ENCODE measurements around the gene TSPAN9. TPM values are rescaled to one million over a fixed set of nuclear protein-coding genes. Genes with fewer than 3 reads are reported as not detected.

The TSPAN9 gene
- total RNA-seq, 1 experiment from 2014 or later: 13.4 TPM

- Mint-ChIP-seq H3K4me3 (ENCODE audit: unreplicated experiment) (no peak overlapping the region), H3K4me1 (ENCODE audit: insufficient read depth, unreplicated experiment) (peaks cover 5% of the 10 kb centered on the region), H3K36me3 (ENCODE audit: insufficient read depth, unreplicated experiment) (no peaks in the 10 kb centered on the region), H3K9me3 (ENCODE audit: unreplicated experiment) (no peaks in the 10 kb centered on the region), H3K27me3 (ENCODE audit: insufficient read depth, unreplicated experiment) (no peaks in the 10 kb centered on the region), H3K27ac (ENCODE audit: low read depth, unreplicated experiment) (no peak overlapping the region)
- ChIA-PET CTCF (interaction anchor here (1.0 kb wide), 1 partner anchor 217 kb away, joined by 3 read pairs; no protein-coding TSS in a partner anchor), POLR2A (no interaction called here)
- BruUV-seq (replicated peaks): no TSS peak
- TF ChIP-seq CTCF (IDR thresholded peaks at IDR 0.05; ENCODE audit: unreplicated experiment): no peak
- DNase-seq (ENCODE audit: unreplicated experiment): no peak
- intact Hi-C loops (cut with micrococcal nuclease): no loop called here
These were observed 6.2 kb downstream of the TSPAN9 start for GRCh38 chr12:3083241-3083920.

- Mint-ChIP-seq H3K4me3 (ENCODE audit: unreplicated experiment) (no peak overlapping the region), H3K36me3 (ENCODE audit: insufficient read depth, unreplicated experiment) (no peaks in the 10 kb centered on the region), H3K9me3 (ENCODE audit: unreplicated experiment) (no peaks in the 10 kb centered on the region), H3K4me1 (ENCODE audit: insufficient read depth, unreplicated experiment) (peaks cover 5% of the 10 kb centered on the region), H3K27me3 (ENCODE audit: insufficient read depth, unreplicated experiment) (no peaks in the 10 kb centered on the region), H3K27ac (ENCODE audit: low read depth, unreplicated experiment) (no peak overlapping the region)
- intact Hi-C loops (cut with micrococcal nuclease): no loop called here
- CTCF ChIA-PET: no interaction called here
- TF ChIP-seq CTCF (IDR thresholded peaks at IDR 0.05; ENCODE audit: unreplicated experiment): no peak
- POLR2A ChIA-PET: no interaction called here
- no peak for DNase-seq (ENCODE audit: unreplicated experiment)
- BruUV-seq (replicated peaks): no TSS peak
These were observed 6.8 kb downstream of the TSPAN9 start for GRCh38 chr12:3083921-3084347.

GRCh38 chr12:3084742-3085141 lies 7.6 kb downstream of the TSPAN9 start:
- H3K27me3 Mint-ChIP-seq (ENCODE audit: insufficient read depth, unreplicated experiment): no peaks in the 10 kb centered on the region
- H3K36me3 Mint-ChIP-seq (ENCODE audit: insufficient read depth, unreplicated experiment): no peaks in the 10 kb centered on the region
- DNase-seq (ENCODE audit: unreplicated experiment): no peak
- H3K9me3 Mint-ChIP-seq (ENCODE audit: unreplicated experiment): no peaks in the 10 kb centered on the region
- ChIA-PET POLR2A (no interaction called here), CTCF (interaction anchor here (0.7 kb wide), 1 partner anchor 11 kb away, joined by 3 read pairs; no protein-coding TSS in a partner anchor)
- peaks cover 5% of the 10 kb centered on the region for H3K4me1 Mint-ChIP-seq (ENCODE audit: insufficient read depth, unreplicated experiment)
- no peak for TF ChIP-seq CTCF (IDR thresholded peaks at IDR 0.05; ENCODE audit: unreplicated experiment)
- H3K4me3 Mint-ChIP-seq (ENCODE audit: unreplicated experiment): no peak overlapping the region
- no TSS peak for BruUV-seq (replicated peaks)
- H3K27ac Mint-ChIP-seq (ENCODE audit: low read depth, unreplicated experiment): no peak overlapping the region
- intact Hi-C loops (cut with micrococcal nuclease): no loop called here

- no peak for DNase-seq (ENCODE audit: unreplicated experiment)
- ChIA-PET CTCF (no interaction called here), POLR2A (interaction anchor here (0.6 to 0.9 kb wide), 3 partner anchors 9 to 46 kb away, joined by 3 to 6 read pairs (median 4); no protein-coding TSS in a partner anchor)
- H3K4me3 Mint-ChIP-seq (ENCODE audit: unreplicated experiment): no peak overlapping the region
- no TSS peak for BruUV-seq (replicated peaks)
- no peaks in the 10 kb centered on the region for H3K36me3 Mint-ChIP-seq (ENCODE audit: insufficient read depth, unreplicated experiment)
- peak overlapping the region; percentile 76 for H3K27ac Mint-ChIP-seq (ENCODE audit: low read depth, unreplicated experiment)
- no peak for TF ChIP-seq CTCF (IDR thresholded peaks at IDR 0.05; ENCODE audit: unreplicated experiment)
- peaks cover 5% of the 10 kb centered on the region for H3K4me1 Mint-ChIP-seq (ENCODE audit: insufficient read depth, unreplicated experiment)
- intact Hi-C loops (cut with micrococcal nuclease): no loop called here
- H3K9me3 Mint-ChIP-seq (ENCODE audit: unreplicated experiment): no peaks in the 10 kb centered on the region
- no peaks in the 10 kb centered on the region for H3K27me3 Mint-ChIP-seq (ENCODE audit: insufficient read depth, unreplicated experiment)
These were observed 8.4 kb downstream of the TSPAN9 start for GRCh38 chr12:3085341-3086139.

Data from MCF 10A (cell line).